Measurements from ENCODE around the gene YBEY.

GRCh38 chr21:46297338-46298271, 11.5 kb downstream of the YBEY start:
- TF ChIP-seq, protein P1, sequence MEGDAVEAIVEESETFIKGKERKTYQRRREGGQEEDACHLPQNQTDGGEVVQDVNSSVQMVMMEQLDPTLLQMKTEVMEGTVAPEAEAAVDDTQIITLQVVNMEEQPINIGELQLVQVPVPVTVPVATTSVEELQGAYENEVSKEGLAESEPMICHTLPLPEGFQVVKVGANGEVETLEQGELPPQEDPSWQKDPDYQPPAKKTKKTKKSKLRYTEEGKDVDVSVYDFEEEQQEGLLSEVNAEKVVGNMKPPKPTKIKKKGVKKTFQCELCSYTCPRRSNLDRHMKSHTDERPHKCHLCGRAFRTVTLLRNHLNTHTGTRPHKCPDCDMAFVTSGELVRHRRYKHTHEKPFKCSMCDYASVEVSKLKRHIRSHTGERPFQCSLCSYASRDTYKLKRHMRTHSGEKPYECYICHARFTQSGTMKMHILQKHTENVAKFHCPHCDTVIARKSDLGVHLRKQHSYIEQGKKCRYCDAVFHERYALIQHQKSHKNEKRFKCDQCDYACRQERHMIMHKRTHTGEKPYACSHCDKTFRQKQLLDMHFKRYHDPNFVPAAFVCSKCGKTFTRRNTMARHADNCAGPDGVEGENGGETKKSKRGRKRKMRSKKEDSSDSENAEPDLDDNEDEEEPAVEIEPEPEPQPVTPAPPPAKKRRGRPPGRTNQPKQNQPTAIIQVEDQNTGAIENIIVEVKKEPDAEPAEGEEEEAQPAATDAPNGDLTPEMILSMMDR (IDR thresholded peaks at IDR 0.05): no peak
- no peak for TF ChIP-seq POLR2A (IDR thresholded peaks at IDR 0.05)

Data from esophagus squamous epithelium (tissue), 4 donors.